Hepatocyte (in vitro differentiated cells): ENCODE data around the gene SLC20A1.

Experiments used
- CTCF ChIP-seq: fragments of 200-600 bp; sonication (generic); IDR thresholded peaks from 2 replicates; pipeline ENCODE4 v1.5.1; 2016; ENCODE audit warnings: antibody characterized with exemption, mild to moderate bottlenecking; ENCODE audit not compliant: poor library complexity
- EZH2 ChIP-seq: fragments of 200-600 bp; sonication (generic); IDR thresholded peaks from 2 replicates; pipeline ENCODE4 v1.6.1; 2016; ENCODE audit warnings: antibody characterized with exemption, mild to moderate bottlenecking, borderline replicate concordance
- EZH2phosphoT487 ChIP-seq: fragments of 200-600 bp; sonication (generic); IDR thresholded peaks from one replicate; pipeline ENCODE4 v1.6.1; 2018; ENCODE audit warnings: antibody characterized with exemption, mild to moderate bottlenecking, low read depth, moderate library complexity; ENCODE audit not compliant: unreplicated experiment, severe bottlenecking

GRCh38 chr2:112633708-112634107 is 12.0 kb upstream of the SLC20A1 start:
- TF ChIP-seq CTCF (no peak), EZH2 (no peak), EZH2phosphoT487 (no peak)
